ENCODE measurements around the gene TSPO2. TPM values are rescaled to one million over a fixed set of nuclear protein-coding genes. Genes with fewer than 3 reads are reported as not detected.
A peak's percentile ranks its signal among the peaks of the same experiment; 100 is the strongest.

Gene TSPO2
- total RNA-seq, 1 experiment from 2014 or later, result not detected

DNA sequence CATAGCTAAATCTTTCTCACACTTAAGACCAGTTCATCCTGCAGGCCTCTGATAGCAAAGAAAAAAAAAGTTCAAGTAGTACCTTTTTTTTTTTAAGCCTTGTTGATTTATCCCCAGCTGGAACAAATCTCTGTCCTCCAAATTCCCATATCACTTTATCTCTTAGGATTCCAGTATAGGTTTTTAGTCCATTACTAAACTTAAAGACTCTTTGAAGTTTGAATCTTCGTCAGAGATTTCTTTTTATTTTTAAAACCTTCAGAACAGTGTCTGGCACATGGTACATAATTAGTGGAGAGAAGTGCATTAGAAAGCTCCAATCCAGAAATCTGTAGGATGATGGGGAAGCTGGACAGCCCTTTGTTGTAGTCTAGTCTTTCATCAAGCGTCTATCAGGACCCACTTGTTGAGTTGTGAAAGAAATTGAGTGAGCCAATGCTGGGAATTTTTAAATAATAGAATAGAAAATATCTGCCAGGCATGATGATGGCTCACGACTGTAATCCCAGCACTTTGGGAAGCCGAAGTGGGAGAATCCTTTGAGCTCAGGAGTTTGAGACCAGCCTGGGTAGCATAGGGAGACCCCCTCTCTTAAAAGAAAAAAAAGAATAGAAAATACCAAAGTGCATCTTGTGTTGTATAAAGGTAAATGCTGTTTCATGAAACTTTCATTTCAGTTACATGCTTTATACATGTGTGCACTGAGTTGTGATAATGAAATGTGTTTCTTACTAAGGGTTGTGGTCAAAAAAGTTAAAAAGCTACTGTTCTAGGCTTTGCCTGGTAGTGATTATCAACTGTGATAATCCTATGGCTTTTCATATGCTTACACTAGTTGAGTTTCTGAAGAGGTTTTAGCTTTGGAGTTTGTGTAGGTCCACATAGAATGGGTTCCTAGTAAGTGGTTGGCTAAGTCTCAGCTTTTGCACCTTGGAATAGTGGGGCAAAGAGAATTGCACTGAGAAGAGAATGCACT lies 33.7 kb downstream of the TSPO2 start:
- ChIA-PET CTCF (no interaction called here), POLR2A (ENCODE audit: unreplicated experiment) (no interaction called here)
- BruUV-seq (replicated peaks), result no TSS peak
- DNase-seq, result no peak
- Histone ChIP-seq H3K4me3 (0 out of 2 replicates have a peak overlapping the region, but pooled peaks have one; percentile 82), H3K4me1 (replicated peaks; ENCODE audit: insufficient read depth) (peaks cover 20% of the 10 kb centered on the region), H3K27me3 (ENCODE audit: insufficient read depth, low read depth) (no peaks in the 10 kb centered on the region), H2AFZ (no peak overlapping the region), H3K9me3 (ENCODE audit: insufficient read depth, low read depth) (no peaks in the 10 kb centered on the region), H3K36me3 (ENCODE audit: low read depth) (peaks cover 33% of the 10 kb centered on the region), H3K9me2 (ENCODE audit: insufficient read depth) (no peaks in the 10 kb centered on the region), H3K27ac (no peak overlapping the region), H4K20me1 (ENCODE audit: insufficient read depth) (peaks cover 49% of the 10 kb centered on the region), H3F3A (ENCODE audit: insufficient read depth, low read depth) (peaks cover 31% of the 10 kb centered on the region), H3K4me2 (peak overlapping the region; percentile 91), H3K79me2 (ENCODE audit: low read depth) (peaks cover 71% of the 10 kb centered on the region)
- intact Hi-C loops (cut with micrococcal nuclease; ENCODE audit: unreplicated experiment), result loop anchor here (5.0 kb wide), 1 partner anchor 1964 kb away; no protein-coding TSS in a partner anchor
- no peak for TF ChIP-seq EZH2 (IDR thresholded peaks at IDR 0.05; ENCODE audit: low read depth)
- TF ChIP-seq, protein P1, sequence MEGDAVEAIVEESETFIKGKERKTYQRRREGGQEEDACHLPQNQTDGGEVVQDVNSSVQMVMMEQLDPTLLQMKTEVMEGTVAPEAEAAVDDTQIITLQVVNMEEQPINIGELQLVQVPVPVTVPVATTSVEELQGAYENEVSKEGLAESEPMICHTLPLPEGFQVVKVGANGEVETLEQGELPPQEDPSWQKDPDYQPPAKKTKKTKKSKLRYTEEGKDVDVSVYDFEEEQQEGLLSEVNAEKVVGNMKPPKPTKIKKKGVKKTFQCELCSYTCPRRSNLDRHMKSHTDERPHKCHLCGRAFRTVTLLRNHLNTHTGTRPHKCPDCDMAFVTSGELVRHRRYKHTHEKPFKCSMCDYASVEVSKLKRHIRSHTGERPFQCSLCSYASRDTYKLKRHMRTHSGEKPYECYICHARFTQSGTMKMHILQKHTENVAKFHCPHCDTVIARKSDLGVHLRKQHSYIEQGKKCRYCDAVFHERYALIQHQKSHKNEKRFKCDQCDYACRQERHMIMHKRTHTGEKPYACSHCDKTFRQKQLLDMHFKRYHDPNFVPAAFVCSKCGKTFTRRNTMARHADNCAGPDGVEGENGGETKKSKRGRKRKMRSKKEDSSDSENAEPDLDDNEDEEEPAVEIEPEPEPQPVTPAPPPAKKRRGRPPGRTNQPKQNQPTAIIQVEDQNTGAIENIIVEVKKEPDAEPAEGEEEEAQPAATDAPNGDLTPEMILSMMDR (conservative IDR thresholded peaks at IDR 0.05), result no peak

DNA sequence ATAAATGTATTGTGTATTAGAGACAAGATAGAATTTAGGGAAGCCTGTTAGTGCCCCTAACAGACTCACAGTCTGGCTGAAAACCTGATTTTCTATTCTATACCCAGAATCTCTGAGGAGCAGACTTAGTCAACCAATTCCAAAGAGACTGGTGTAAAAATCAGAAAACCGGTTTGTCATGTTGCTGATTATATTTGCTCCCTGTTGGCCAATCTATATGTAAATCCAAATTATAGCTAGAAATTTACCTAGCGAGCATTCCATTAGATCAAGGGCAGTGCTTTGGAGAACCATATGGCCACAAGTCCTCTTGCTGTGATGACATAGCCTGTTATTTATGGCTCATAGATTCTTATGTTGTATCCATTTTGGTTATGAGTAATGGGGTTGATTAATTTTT lies 35.3 kb downstream of the TSPO2 start:
- ChIA-PET POLR2A (ENCODE audit: unreplicated experiment) (no interaction called here), CTCF (no interaction called here)
- BruUV-seq (replicated peaks), result no TSS peak
- H3K9me3 ChIP-seq (ENCODE audit: insufficient read depth, low read depth), result no peaks in the 10 kb centered on the region
- intact Hi-C loops (cut with micrococcal nuclease; ENCODE audit: unreplicated experiment), result loop anchor here (5.0 kb wide), 1 partner anchor 1965 kb away; no protein-coding TSS in a partner anchor
- peak overlapping the region; percentile 11; the same call in 1 of the 2 replicates for H3K4me2 ChIP-seq
- H3K4me1 ChIP-seq (replicated peaks; ENCODE audit: insufficient read depth), result peaks cover 20% of the 10 kb centered on the region
- H3K4me3 ChIP-seq, result no peak overlapping the region
- no peak for DNase-seq
- no peak overlapping the region for H2AFZ ChIP-seq
- peaks cover 70% of the 10 kb centered on the region for H3K79me2 ChIP-seq (ENCODE audit: low read depth)
- H3K27ac ChIP-seq, result no peak overlapping the region
- peaks cover 22% of the 10 kb centered on the region for H3F3A ChIP-seq (ENCODE audit: insufficient read depth, low read depth)
- no peaks in the 10 kb centered on the region for H3K9me2 ChIP-seq (ENCODE audit: insufficient read depth)
- H4K20me1 ChIP-seq (ENCODE audit: insufficient read depth), result peaks cover 57% of the 10 kb centered on the region
- no peaks in the 10 kb centered on the region for H3K27me3 ChIP-seq (ENCODE audit: insufficient read depth, low read depth)
- no peak for TF ChIP-seq EZH2 (IDR thresholded peaks at IDR 0.05; ENCODE audit: low read depth)
- TF ChIP-seq, protein P1 (conservative IDR thresholded peaks at IDR 0.05), result no peak
- H3K36me3 ChIP-seq (ENCODE audit: low read depth), result peaks cover 44% of the 10 kb centered on the region

DNA sequence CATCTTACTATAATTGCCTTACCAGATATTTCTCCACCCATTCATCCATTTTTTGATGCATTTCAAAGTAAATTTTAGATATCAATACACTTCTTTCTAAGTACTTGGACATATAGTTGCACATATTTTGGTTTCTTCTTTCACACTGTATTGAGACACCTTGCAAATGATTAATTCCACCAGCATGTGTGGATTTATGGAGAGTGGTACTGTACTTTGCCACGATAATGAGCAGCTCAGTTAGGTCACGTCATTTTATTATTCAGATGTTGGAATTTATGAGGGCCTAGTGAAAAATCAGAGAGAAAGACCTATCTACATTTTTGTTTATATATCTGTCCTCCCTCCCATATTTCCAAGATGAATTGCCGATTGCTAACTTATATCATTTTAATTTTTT lies 35.8 kb downstream of the TSPO2 start:
- Histone ChIP-seq H3K79me2 (ENCODE audit: low read depth) (peaks cover 70% of the 10 kb centered on the region), H3K27me3 (ENCODE audit: insufficient read depth, low read depth) (no peaks in the 10 kb centered on the region), H2AFZ (no peak overlapping the region), H3K9me3 (ENCODE audit: insufficient read depth, low read depth) (no peaks in the 10 kb centered on the region), H3F3A (ENCODE audit: insufficient read depth, low read depth) (peaks cover 25% of the 10 kb centered on the region), H3K36me3 (ENCODE audit: low read depth) (peaks cover 48% of the 10 kb centered on the region), H3K27ac (no peak overlapping the region), H3K9me2 (ENCODE audit: insufficient read depth) (no peaks in the 10 kb centered on the region), H3K4me1 (replicated peaks; ENCODE audit: insufficient read depth) (peaks cover 20% of the 10 kb centered on the region), H3K4me2 (no peak overlapping the region), H3K4me3 (no peak overlapping the region), H4K20me1 (ENCODE audit: insufficient read depth) (peaks cover 60% of the 10 kb centered on the region)
- POLR2A ChIA-PET (ENCODE audit: unreplicated experiment), result no interaction called here
- DNase-seq, result no peak
- no TSS peak for BruUV-seq (replicated peaks)
- intact Hi-C loops (cut with micrococcal nuclease; ENCODE audit: unreplicated experiment), result loop anchor here (5.0 kb wide), 1 partner anchor 1966 kb away; no protein-coding TSS in a partner anchor
- TF ChIP-seq, protein P1 (conservative IDR thresholded peaks at IDR 0.05), result no peak
- no peak for TF ChIP-seq EZH2 (IDR thresholded peaks at IDR 0.05; ENCODE audit: low read depth)
- CTCF ChIA-PET, result no interaction called here

All from PC-9 (cell line).